T-helper 9 cell (primary cell): ENCODE results near the gene NCBP1.

Experiments used
- DNase-seq: peaks from one replicate; pipeline ENCODE4 v3.0.0-alpha.2; 2020

NCBP1 gene

GRCh38 chr9:97625620-97626019 is 8.0 kb upstream of the NCBP1 start:
- no peak for DNase-seq

DNA sequence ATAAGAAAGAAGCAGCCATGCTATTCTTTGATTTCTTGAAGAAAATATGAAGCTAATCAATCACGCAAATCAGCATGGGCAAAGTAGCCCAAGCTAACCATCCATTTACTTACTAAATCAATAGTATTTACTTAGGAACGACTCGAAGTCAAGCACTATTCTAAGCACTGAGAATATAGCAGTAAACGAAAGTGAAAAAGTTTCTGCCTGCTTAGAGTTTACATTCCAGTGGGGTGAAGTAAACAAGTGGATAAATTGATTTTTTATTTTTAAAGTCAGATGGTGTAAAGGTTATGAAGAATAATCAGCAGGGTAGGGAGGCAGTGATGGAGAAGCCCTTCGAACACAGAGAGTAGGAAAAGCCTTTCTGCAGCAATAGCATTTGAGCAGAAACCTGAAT is 6.0 kb upstream of the NCBP1 start:
- no peak for DNase-seq

GRCh38 chr9:97628668-97629067 is 5.0 kb upstream of the NCBP1 start:
- DNase-seq: no peak

GRCh38 chr9:97629156-97629555 is 4.5 kb upstream of the NCBP1 start:
- DNase-seq: no peak

DNA sequence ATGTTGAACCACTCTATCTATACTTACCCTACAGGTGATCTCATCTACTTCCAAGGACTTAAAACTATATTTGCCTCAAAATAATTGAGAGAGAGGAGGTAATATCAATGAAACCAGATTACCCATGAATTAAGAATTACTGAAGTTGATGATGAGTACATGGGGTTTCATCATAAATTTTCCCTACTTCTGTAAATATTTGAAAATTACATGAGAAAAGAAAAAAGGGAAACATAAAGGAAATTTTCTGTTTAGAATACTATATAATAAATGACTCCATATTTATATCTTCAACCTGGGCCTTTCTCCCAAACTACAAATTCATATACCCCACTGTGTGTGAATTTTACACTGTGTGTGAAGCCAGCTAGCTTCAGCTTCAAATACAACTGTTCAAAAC is 3.0 kb upstream of the NCBP1 start:
- no peak for DNase-seq

DNA sequence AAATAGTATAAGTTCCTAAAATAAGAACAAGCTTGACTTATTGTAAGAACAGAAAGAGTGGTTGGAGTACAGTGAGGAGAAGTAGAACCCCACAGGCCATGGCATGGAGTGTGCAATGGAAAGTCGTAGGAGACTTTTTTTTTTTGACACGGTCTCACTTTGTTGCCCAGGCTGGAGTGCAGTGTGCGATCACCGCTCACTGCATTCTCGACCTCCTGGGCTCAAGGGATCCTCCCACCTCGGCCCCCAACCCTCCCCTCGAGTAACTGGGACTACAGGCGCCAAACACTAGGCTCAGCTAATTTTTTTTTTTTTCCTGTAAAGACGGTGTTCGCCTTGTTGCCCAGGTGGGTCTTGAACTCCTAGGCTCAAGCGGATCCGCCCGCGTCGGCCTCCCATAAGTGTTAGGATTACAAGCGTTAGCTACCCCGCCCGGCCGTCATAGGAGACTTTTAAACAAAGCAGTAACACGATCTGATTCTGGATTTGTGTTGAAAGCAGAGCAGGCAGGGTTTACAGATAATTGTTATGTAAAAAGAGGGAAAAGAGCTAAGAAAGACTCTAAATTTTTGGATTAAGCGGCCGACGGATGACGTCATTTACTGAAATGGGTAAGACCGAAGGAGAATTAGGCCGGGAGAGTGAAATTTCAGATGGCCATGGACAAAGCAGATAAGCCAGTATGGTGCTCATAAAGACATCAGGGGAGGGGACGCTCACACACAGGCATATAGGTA is 1.2 kb upstream of the NCBP1 start:
- DNase-seq: peak; percentile 13

DNA sequence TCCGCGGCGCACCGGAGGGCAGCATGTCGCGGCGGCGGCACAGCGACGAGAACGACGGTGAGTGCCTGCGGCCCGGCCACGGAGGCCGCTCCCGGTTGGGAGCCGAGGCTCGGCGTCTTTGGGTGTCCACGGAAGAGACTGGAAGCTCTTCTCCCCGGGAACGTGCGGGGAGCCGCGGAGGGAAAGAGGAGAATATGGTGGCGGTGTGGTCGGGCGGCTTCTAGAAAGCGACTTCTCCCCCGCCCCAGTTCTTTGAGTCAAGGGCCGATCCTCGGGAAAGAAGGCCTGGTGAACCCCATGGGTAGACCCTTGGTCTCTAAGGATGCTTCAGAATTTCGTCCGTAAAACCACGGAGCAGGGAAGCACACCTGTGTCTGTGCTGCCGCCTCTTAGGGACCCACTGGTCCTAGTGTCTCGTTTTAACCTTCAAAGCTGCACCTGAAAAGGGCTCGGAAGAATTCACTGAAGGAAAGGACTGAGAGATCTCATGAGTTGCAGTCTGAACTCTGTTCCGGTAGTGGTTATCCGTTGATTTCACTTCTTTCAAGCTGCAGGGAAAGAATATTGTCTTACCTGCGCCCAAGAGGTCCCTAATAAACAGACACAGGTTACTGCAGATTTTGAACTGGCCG is 354 bp downstream of the NCBP1 start:
- no peak for DNase-seq

DNA sequence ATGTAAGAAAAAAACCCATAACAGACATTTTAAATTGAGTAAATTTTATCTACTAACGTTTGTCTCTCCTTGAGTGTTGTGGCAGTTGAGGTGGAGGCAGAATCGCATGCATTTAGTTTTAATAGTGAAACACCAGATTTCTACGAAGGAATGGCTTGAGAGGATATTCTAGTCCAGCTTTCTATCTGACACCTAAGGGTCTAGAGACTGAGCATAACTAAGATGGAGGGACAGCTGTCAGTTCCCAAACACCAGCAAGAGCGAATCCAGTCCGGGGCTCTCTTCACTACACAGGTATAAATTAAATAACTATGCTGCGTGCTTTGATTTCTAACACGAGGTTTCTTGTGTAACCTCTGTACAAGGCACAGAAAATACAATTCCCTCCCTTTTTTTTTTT is 1.4 kb downstream of the NCBP1 start:
- DNase-seq: no peak

DNA sequence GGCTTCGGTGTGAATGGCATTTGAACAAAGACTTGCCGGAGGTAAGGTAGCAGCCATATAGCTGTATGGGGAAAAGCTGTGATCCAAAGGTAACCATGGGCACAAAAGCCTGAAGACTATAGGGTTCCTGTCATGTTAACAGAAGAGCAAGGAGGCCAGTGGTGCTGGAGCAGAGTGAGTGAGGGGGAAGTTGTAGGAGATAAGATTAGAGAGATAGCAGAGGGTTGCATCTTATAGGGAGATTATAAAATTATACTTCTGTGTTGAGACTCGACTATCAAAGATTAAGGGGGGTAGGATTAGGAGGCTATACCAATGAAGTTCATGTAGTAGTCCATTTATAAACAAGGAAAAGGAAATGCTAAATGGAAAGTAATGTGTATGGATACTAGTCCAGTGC is 3.3 kb downstream of the NCBP1 start:
- DNase-seq: no peak

DNA sequence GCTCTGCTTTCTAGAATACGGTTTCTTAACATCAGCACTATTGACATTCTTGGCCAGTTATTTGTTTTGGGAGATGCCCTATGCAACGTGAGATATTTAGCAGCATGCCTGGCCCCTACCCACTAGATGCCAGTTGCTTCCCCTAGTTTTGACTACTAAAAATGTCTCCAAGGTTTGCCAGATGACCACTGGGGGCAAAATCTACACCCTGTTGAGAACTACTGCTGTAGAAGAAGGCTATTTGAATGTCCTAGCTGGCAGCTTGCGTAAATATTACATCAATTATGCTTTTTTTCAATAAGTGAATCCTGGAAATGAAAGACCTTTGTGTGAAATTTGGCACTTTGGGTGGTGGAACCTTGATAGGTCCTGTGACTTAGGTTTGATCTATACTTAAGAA is 5.0 kb downstream of the NCBP1 start:
- no peak for DNase-seq

GRCh38 chr9:97640325-97640724 is 6.7 kb downstream of the NCBP1 start:
- DNase-seq: no peak

DNA sequence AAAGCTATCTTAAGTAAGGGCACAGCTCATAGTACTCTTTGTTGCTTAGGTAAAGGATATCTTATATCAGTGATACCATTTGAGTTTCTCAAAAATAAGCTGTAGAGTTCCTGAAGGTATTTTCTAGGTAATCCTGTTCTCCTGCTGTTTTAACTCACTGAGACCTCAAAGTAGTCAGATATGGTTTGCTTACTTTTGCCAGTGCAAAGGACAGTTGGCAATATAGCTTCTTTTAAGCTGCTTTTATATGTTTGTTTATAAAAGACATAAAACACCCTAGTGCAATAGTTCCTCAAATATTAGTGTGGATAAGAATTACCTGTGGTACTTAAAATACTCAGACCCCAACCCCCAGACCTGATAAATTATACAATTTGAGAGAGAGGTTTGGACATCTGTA is 12.1 kb downstream of the NCBP1 start:
- no peak for DNase-seq

- no peak for DNase-seq
Measured at GRCh38 chr9:97647996-97648395, 14.4 kb downstream of the NCBP1 start.

DNA sequence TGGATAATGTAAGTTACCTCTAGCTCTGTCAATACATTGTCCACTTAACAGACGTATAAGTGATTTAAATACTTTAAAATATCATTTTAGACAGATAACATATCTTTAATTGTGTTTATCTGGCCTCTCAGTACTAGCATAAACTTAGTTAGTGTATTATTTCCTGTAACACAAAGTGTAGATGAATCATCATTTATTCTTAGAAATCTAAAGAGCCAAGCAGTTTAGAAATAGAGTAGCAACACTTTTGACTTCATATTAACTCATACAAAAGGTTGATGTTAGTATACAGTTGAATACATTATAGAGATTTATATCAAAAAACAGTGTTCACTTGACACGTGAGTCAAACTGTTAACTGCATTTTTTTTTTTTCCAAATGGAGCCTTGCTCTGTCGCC is 18.0 kb downstream of the NCBP1 start:
- no peak for DNase-seq

GRCh38 chr9:97658707-97659106 is 25.1 kb downstream of the NCBP1 start:
- DNase-seq: no peak

DNA sequence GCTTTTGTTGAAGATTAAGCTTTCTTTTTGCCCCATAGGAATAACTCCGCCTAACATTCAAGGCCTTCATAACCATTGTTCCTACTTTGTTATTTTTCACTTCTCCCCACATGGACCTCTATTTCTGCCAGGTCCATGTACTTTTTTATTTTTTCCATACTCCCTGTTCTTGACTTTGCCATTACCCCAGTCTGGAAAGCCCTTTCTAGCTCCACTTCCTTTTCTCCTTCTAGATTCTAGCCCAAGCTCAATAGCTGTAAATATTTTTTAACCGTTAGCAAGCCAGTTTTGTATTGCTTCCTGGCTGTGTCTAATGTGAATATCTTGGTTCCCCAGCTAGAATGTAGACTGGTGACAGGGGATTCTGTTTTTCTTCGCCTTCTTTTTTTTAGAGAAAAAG is 26.1 kb downstream of the NCBP1 start:
- no peak for DNase-seq

GRCh38 chr9:97660340-97660739 is 26.7 kb downstream of the NCBP1 start:
- DNase-seq: no peak

DNA sequence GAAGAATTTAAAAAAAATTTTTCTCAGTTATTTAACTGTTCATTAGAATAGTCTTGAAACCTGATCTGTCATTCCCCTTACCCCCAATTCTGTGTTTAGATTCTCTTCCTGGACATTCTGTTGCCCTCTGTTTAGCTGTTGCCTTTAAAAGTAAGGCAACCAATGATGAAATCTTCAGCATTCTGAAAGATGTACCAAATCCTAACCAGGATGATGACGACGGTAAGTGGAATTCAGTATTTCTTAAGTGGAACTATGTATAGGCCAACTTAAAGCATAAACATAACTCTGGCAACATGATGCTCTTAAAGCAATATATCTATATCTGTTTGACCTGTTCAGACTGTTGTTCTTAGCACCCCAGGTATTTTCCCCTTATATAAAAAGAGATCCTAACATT is 27.2 kb downstream of the NCBP1 start:
- DNase-seq: no peak

GRCh38 chr9:97665742-97666141 is 32.1 kb downstream of the NCBP1 start:
- no peak for DNase-seq

DNA sequence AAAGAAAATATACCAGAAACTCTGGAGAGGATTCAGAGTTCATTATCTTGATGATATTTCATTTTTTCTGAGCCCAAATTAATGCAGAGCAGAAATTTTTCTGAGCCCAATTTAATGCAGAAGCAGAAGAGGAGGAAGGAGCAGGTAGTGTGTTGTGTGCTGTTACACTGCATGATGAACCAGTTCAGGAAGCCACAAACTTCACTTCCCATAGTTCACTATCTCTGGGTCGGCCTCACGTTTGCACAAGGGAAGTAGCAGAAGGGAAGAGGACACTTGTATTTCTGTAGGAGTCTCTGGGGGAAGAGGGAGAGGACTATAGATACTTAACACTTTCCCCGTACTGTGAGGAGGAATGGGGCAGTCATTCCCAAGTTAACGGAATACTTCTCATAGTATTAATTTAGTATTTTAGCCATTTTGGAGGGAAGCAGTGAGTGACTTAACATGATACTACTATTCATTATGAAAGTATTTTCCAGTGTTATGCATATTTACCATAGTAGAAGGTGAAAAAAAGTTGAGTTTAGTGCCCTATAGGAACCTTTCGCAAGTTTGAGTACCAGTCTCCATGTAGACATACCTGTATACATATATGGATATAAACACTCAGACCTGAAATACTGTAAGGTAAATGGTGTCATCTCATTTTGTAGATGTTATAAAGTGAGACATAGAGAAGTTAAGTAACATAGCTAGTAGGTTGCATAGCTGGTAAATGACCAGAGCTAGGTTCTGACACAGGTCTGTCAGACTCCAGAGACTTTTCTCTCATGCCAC is 33.5 kb downstream of the NCBP1 start:
- DNase-seq: no peak

DNA sequence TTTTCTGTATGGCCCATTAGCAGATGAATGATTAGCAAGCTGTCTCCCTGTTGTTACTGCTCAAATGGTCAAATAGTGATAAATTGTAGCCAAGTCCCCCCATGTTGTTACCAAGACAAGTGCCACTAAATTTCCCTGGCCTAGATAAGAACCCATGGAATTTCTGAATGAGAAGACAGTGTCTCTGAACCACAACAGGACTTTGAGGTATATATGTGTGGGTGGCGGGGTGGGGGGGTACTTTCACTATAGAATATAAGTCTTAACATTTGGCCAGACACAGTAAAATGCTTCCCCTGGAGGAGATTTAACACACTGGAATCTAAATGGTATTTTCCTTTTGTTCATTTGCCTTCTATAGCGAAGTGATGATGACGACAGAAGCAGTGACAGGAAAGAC is 34.9 kb downstream of the NCBP1 start:
- DNase-seq: no peak

DNA sequence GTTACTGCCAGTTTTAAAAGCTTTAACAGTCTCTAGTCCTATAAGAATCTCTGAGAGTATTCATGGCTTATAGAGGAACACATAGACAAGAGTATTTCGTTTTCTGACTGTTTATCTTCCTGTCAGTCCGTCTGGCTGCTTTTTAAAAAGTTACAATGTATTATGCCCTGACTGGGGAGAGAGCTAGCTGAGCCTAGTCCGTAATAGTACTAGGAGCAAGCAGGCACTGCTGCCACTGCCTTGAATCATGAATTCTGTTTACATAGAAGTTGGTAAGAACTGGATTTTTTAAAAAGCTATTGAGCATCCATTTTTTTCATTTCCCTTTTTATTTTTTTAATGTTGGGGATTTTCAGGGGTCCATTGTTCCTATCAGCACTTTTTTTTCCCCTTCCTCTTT is 37.0 kb downstream of the NCBP1 start:
- no peak for DNase-seq

DNA sequence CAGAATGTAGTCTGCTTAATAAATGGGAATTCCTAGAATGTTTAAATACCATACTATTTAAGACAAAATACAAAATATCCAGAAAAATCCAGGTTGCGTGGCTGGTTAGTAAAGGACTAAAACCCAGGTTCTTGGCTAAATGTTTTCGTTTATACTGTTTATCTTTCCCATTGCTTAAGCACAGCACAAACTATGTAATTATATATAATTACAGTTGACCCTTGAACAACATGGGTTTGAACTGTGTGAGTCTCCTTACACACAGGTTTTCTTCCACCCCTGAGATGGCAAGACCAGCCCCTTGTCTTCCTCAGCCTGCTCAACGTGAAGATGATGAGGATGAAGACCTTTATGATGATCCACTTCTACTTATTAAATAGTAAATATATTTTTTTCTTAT is 38.8 kb downstream of the NCBP1 start:
- no peak for DNase-seq

- DNase-seq: no peak
Measured at GRCh38 chr9:97673922-97674321, 40.3 kb downstream of the NCBP1 start.
